H1 (cell line): ENCODE measurements around the gene PLA2G4E. TPM values are rescaled to one million over a fixed set of nuclear protein-coding genes. Genes with fewer than 3 reads are reported as not detected.

Experiments used
- CTCF ChIA-PET: fragments of 300-600 bp; sonication (Branson Sonifier 250); formaldehyde crosslinking; loops from one replicate; lab custom pipeline; 2021; ENCODE audit not compliant: partially characterized antibody; lab: Charles Lee
- POLR2A ChIA-PET: fragments of 300-600 bp; sonication (Branson Sonifier 250); formaldehyde crosslinking; loops from one replicate; lab custom pipeline; 2021; ENCODE audit warnings: inconsistent platforms; ENCODE audit not compliant: partially characterized antibody; lab: Charles Lee
- DNase-seq, 2 experiments: peaks; one replicate each; pipeline versions ENCODE4 v3.0.0 to v3.0.0-alpha.2; 2010 to 2022; ENCODE audit warnings: low spot score in 2 of 2, low read depth in 1 of 2, mixed read lengths in 1 of 2
- FAIRE-seq: peaks from 2 replicates; lab custom pipeline; 2011; peaks lifted over from hg19 to GRCh38; lab: Jason Lieb, UNC
- H2AFZ ChIP-seq: 2 replicates; pipeline ENCODE4 v1.8.1; 2012; ENCODE audit warnings: low read length, inconsistent platforms
- H2AK5ac ChIP-seq: 2 replicates; pipeline ENCODE4 v1.6.1; 2013; ENCODE audit warnings: low read depth, low read length
- H2BK120ac ChIP-seq: replicated peaks from 2 replicates; pipeline ENCODE3; 2013; ENCODE audit warnings: low read depth, low read length, inconsistent platforms
- H2BK12ac ChIP-seq: 2 replicates; pipeline ENCODE4 v1.6.1; 2013; ENCODE audit warnings: low read depth, low read length
- H2BK15ac ChIP-seq: 2 replicates; pipeline ENCODE4 v1.6.1; 2013; ENCODE audit warnings: low read length
- H2BK20ac ChIP-seq: 2 replicates; pipeline ENCODE4 v1.6.1; 2013; ENCODE audit warnings: low read length
- H2BK5ac ChIP-seq: 2 replicates; pipeline ENCODE4 v1.6.1; 2013; ENCODE audit warnings: low read depth, low read length
- H3K14ac ChIP-seq: 2 replicates; pipeline ENCODE4 v1.6.1; 2013; ENCODE audit warnings: inconsistent platforms; ENCODE audit not compliant: insufficient read length
- H3K18ac ChIP-seq: 2 replicates; pipeline ENCODE4 v1.6.1; 2013; ENCODE audit warnings: low read length; ENCODE audit errors: extremely low read depth
- H3K23ac ChIP-seq: 2 replicates; pipeline ENCODE4 v1.6.1; 2013; ENCODE audit warnings: inconsistent platforms; ENCODE audit not compliant: insufficient read length
- H3K23me2 ChIP-seq: 2 replicates; pipeline ENCODE4 v1.6.1; 2013; ENCODE audit warnings: low read depth, low read length
- H3K27ac ChIP-seq: 2 replicates; pipeline ENCODE4 v1.6.1; 2011; ENCODE audit warnings: low read depth, low read length, inconsistent platforms
- H3K27me3 ChIP-seq, 4 experiments: replicated peaks in 1 of 4; 1 replicate in 1 of 4; 2 replicates in 3 of 4; pipeline versions ENCODE4 v1.6.1 to v1.8.1; 2011 to 2013; ENCODE audit warnings: low read length in 3 of 4, mild to moderate bottlenecking in 3 of 4, inconsistent platforms in 2 of 4, mixed read lengths in 2 of 4, moderate library complexity in 1 of 4; ENCODE audit not compliant: control insufficient read depth in 3 of 4, insufficient read depth in 3 of 4; ENCODE audit errors: extremely low read depth in 1 of 4
- H3K36me3 ChIP-seq, 4 experiments: 2 replicates each; pipeline versions ENCODE4 v1.6.1 to v1.8.1; 2011 to 2013; ENCODE audit warnings: mild to moderate bottlenecking in 4 of 4, low read length in 3 of 4, moderate library complexity in 2 of 4, control low read depth in 1 of 4, inconsistent platforms in 1 of 4; ENCODE audit not compliant: insufficient read depth in 4 of 4, control insufficient read depth in 2 of 4
- H3K4ac ChIP-seq: replicated peaks from 2 replicates; pipeline ENCODE3; 2013; ENCODE audit warnings: low read length, low read depth, mixed read lengths, inconsistent platforms; ENCODE audit not compliant: insufficient read length
- H3K4me1 ChIP-seq, 4 experiments: replicated peaks in 1 of 4; 1 replicate in 1 of 4; 2 replicates in 3 of 4; pipeline versions ENCODE4 v1.6.1 to v1.8.1; 2011 to 2013; ENCODE audit warnings: low read length in 3 of 4, inconsistent platforms in 2 of 4, mixed read lengths in 1 of 4; ENCODE audit not compliant: insufficient read depth in 4 of 4, control insufficient read depth in 3 of 4
- H3K4me2 ChIP-seq, 2 experiments: 2 replicates each; pipeline versions ENCODE4 v1.6.1 to v1.8.1; 2011 to 2013; ENCODE audit warnings: low read depth in 2 of 2, low read length in 2 of 2, control low read depth in 1 of 2, inconsistent platforms in 1 of 2, mild to moderate bottlenecking in 1 of 2; ENCODE audit not compliant: insufficient read depth in 1 of 2
- H3K4me3 ChIP-seq, 4 experiments: fragments of 200-600, 300-600 bp in 1 of 4; sonication (generic), shearing (Covaris generic), sonication (Bioruptor Twin) in 1 of 4; 2 replicates each; pipeline versions ENCODE4 v1.5.1 to v1.8.1; 2011 to 2016; ENCODE audit warnings: low read length in 4 of 4, low read depth in 3 of 4, control low read depth in 2 of 4, inconsistent platforms in 2 of 4, mild to moderate bottlenecking in 2 of 4, mixed read lengths in 1 of 4, moderate library complexity in 1 of 4; ENCODE audit not compliant: insufficient read depth in 2 of 4; ENCODE audit errors: extremely low read depth in 1 of 4
- H3K56ac ChIP-seq: replicated peaks from 2 replicates; pipeline ENCODE3; 2013; ENCODE audit warnings: low read depth, mild to moderate bottlenecking, mixed read lengths, low read length, inconsistent platforms; ENCODE audit not compliant: insufficient read length
- H3K79me1 ChIP-seq: 2 replicates; pipeline ENCODE4 v1.6.1; 2013; ENCODE audit warnings: low read depth, low read length, control low read depth
- H3K79me2 ChIP-seq, 2 experiments: 2 replicates each; pipeline versions ENCODE4 v1.6.1 to v1.8.1; 2012 to 2013; ENCODE audit warnings: low read length in 2 of 2, mild to moderate bottlenecking in 2 of 2, inconsistent platforms in 1 of 2; ENCODE audit not compliant: insufficient read depth in 2 of 2, control insufficient read depth in 1 of 2
- H3K9ac ChIP-seq, 4 experiments: replicated peaks in 1 of 4; 1 replicate in 1 of 4; 2 replicates in 3 of 4; pipeline versions ENCODE4 v1.6.1 to v1.8.1; 2011 to 2013; ENCODE audit warnings: low read depth in 3 of 4, low read length in 3 of 4, control low read depth in 2 of 4, mild to moderate bottlenecking in 2 of 4, moderate library complexity in 2 of 4, inconsistent platforms in 1 of 4; ENCODE audit errors: extremely low read depth in 1 of 4
- H3K9me3 ChIP-seq, 2 experiments: 2 replicates each; pipeline versions ENCODE4 v1.6.1 to v1.8.1; 2012 to 2013; ENCODE audit warnings: mild to moderate bottlenecking in 2 of 2, moderate library complexity in 2 of 2, control low read depth in 1 of 2, inconsistent platforms in 1 of 2, low read depth in 1 of 2, low read length in 1 of 2, mixed read lengths in 1 of 2; ENCODE audit not compliant: insufficient read depth in 2 of 2
- H4K20me1 ChIP-seq, 2 experiments: replicated peaks in 1 of 2; 2 replicates each; pipeline versions ENCODE3 to v1.8.1; 2011 to 2013; ENCODE audit warnings: inconsistent platforms in 2 of 2, low read length in 2 of 2, mild to moderate bottlenecking in 1 of 2; ENCODE audit not compliant: insufficient read depth in 2 of 2, control insufficient read depth in 1 of 2
- H4K5ac ChIP-seq: 2 replicates; pipeline ENCODE4 v1.6.1; 2013; ENCODE audit warnings: low read length, low read depth, mixed read lengths, inconsistent platforms; ENCODE audit not compliant: insufficient read length
- H4K8ac ChIP-seq: 2 replicates; pipeline ENCODE4 v1.8.0; 2013; ENCODE audit warnings: mild to moderate bottlenecking, moderate library complexity, low read length, inconsistent platforms; ENCODE audit not compliant: insufficient read depth; ENCODE audit errors: extremely low read depth
- H4K91ac ChIP-seq: replicated peaks from 2 replicates; pipeline ENCODE3; 2013; ENCODE audit warnings: low read length, mixed read lengths, inconsistent platforms; ENCODE audit not compliant: insufficient read length
- HDAC2 ChIP-seq, 2 experiments: fragments of 300-600 bp in 1 of 2; sonication (generic) in 1 of 2; IDR thresholded peaks; 2 replicates each; pipeline ENCODE4 v1.6.1; 2011 to 2012; ENCODE audit warnings: low read depth in 2 of 2, low read length in 2 of 2, mild to moderate bottlenecking in 2 of 2, moderate library complexity in 2 of 2, borderline replicate concordance in 1 of 2, inconsistent platforms in 1 of 2
- NANOG ChIP-seq: IDR thresholded peaks from 2 replicates; pipeline ENCODE4 v1.6.1; 2011; ENCODE audit warnings: low read length, low read depth, mild to moderate bottlenecking, inconsistent platforms; ENCODE audit not compliant: insufficient read depth, poor library complexity, severe bottlenecking
- NRF1 ChIP-seq: IDR thresholded peaks from 2 replicates; pipeline ENCODE4 v1.6.1; 2011; ENCODE audit warnings: mild to moderate bottlenecking, low read depth, low read length, improper control_type of control experiment
- RFX5 ChIP-seq: IDR thresholded peaks from 2 replicates; pipeline ENCODE4 v1.6.1; 2011; ENCODE audit warnings: low read depth, low read length, improper control_type of control experiment, borderline replicate concordance
- SP2 ChIP-seq: IDR thresholded peaks from 2 replicates; pipeline ENCODE4 v1.6.1; 2012; ENCODE audit warnings: mild to moderate bottlenecking, low read length, inconsistent platforms
- WGBS, 2 experiments: shearing (Covaris generic) in 1 of 2; methylation state at CpG; one replicate each; pipeline versions ENCODE4 v1.1.6 to v1.1.7; 2013 to 2015; ENCODE audit warnings: low lambda C conversion rate in 2 of 2, mixed read lengths in 2 of 2, inconsistent platforms in 1 of 2, low coverage in 1 of 2, missing lambda C conversion rate in 1 of 2; ENCODE audit not compliant: insufficient replicate concordance in 2 of 2, insufficient coverage in 1 of 2, insufficient read length in 1 of 2; ENCODE audit errors: extremely low coverage in 1 of 2, missing lambda C conversion rate in 1 of 2; 5-methylcytosine and 5-hydroxymethylcytosine counted together
- polyA plus RNA-seq, 7 experiments: library from polyadenylated mRNA; depleted of rRNA in 3 of 7; stranded (reverse) in 5 of 7; unstranded in 2 of 7; fragments of >200 nt in 5 of 7; fragments of 200-250 nt in 2 of 7; gene quantifications; 1 replicate in 5 of 7; 2 replicates in 1 of 7; 4 replicates in 1 of 7; pipeline versions ENCODE4 v1.2.1 to v1.2.3, GENCODE V29; 2011 to 2013; ENCODE audit warnings: missing spikeins in 2 of 7, mixed read lengths in 2 of 7
- total RNA-seq: library from RNA; stranded (reverse); fragmentation: NEBNext Ultra II Directional; extraction: Animal tissue kit (Norgen Biotek cat#: 25700); gene quantifications from 2 replicates; pipeline ENCODE4 v1.2.1, GENCODE V29; 2021
- TF ChIP-seq, protein P1 (sequence below): IDR thresholded peaks from 2 replicates; pipeline ENCODE4 v1.6.1; 2011; ENCODE audit warnings: low read length, improper control_type of control experiment

Gene PLA2G4E
- total and polyA plus RNA-seq, 2 of the 8 experiments (the other 6 are each of a cell fraction or from before 2014, with no cell fraction given) = 0.03 TPM; not detected in 1

GRCh38 chr15:42012928-42013482 lies 7.8 kb downstream of the PLA2G4E start:
- WGBS, 2 experiments = 97% methylated on average over 10 of the region's 10 CpGs; no CpG with 5 or more reads in 1 of the 2 experiments
- no peak overlapping the region for H2BK5ac ChIP-seq
- no peaks in the 10 kb centered on the region for H3K79me2 ChIP-seq
- H2BK12ac ChIP-seq = no peak overlapping the region
- ChIA-PET POLR2A (interaction anchor here (0.8 kb wide), 1 partner anchor 24 kb away, joined by 3 read pairs; no protein-coding TSS in a partner anchor), CTCF (interaction anchor here (0.9 to 2.4 kb wide), 4 partner anchors 23 to 125 kb away, joined by 3 to 7 read pairs (median 4); no protein-coding TSS in a partner anchor)
- H4K20me1 ChIP-seq = no peaks in the 10 kb centered on the region
- H3K4me3 ChIP-seq = no peak overlapping the region
- no peaks in the 10 kb centered on the region; a peak in 1 of 7 replicates for H3K27me3 ChIP-seq
- no peak overlapping the region for H4K8ac ChIP-seq
- FAIRE-seq (no peak), DNase-seq (no peak)
- H3K27ac ChIP-seq = no peak overlapping the region
- no peak overlapping the region for H4K91ac ChIP-seq
- no peak overlapping the region for H3K9ac ChIP-seq
- no peak overlapping the region; the same call in 1 of the 2 replicates for H2AFZ ChIP-seq
- no peak overlapping the region for H3K14ac ChIP-seq
- no peak overlapping the region for H2AK5ac ChIP-seq
- no peak overlapping the region for H2BK120ac ChIP-seq
- no peak overlapping the region for H3K4ac ChIP-seq
- no peaks in the 10 kb centered on the region for H3K4me1 ChIP-seq
- H3K4me2 ChIP-seq = no peak overlapping the region
- H3K36me3 ChIP-seq = no peaks in the 10 kb centered on the region
- H3K18ac ChIP-seq = no peak overlapping the region; the same call in 1 of the 2 replicates
- H3K79me1 ChIP-seq = no peaks in the 10 kb centered on the region
- no peak overlapping the region for H2BK20ac ChIP-seq
- no peak overlapping the region for H4K5ac ChIP-seq
- no peaks in the 10 kb centered on the region for H3K9me3 ChIP-seq
- H3K23ac ChIP-seq = no peak overlapping the region
- H3K23me2 ChIP-seq = no peaks in the 10 kb centered on the region
- H2BK15ac ChIP-seq = no peak overlapping the region
- H3K56ac ChIP-seq = no peak overlapping the region
- TF ChIP-seq NRF1 = no peak
- TF ChIP-seq, protein P1, sequence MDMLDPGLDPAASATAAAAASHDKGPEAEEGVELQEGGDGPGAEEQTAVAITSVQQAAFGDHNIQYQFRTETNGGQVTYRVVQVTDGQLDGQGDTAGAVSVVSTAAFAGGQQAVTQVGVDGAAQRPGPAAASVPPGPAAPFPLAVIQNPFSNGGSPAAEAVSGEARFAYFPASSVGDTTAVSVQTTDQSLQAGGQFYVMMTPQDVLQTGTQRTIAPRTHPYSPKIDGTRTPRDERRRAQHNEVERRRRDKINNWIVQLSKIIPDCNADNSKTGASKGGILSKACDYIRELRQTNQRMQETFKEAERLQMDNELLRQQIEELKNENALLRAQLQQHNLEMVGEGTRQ = no peak
- no peak for TF ChIP-seq SP2
- no peak for TF ChIP-seq RFX5
- TF ChIP-seq HDAC2 (IDR thresholded peaks at IDR 0.05; ENCODE audit: borderline replicate concordance in 1 of 2, low read depth in 2 of 2, low read length in 2 of 2) = no peak
- no peak for TF ChIP-seq NANOG
